Left kidney (tissue), 2 donors: Measurements from ENCODE around the gene AGMAT. TPM values are rescaled to one million over a fixed set of nuclear protein-coding genes. Genes with fewer than 3 reads are reported as not detected.
A peak's percentile ranks its signal among the peaks of the same experiment; 100 is the strongest.
"Not testable (repeated sequence)": the region's sequence is repeated elsewhere in the genome, so short reads cannot be mapped to it uniquely, and the experiment has no call there.

ENCODE experiments used
- DNase-seq: peaks from one replicate; pipeline ENCODE4 v3.0.0-alpha.2; 2013
- polyA plus RNA-seq: library from polyadenylated mRNA; unstranded; fragments of 120-200 nt; gene quantifications from one replicate; pipeline ENCODE4 v1.2.1, GENCODE V29; 2013; ENCODE audit not compliant: insufficient read length

The AGMAT gene
- polyA plus RNA-seq, 1 donor, result 35.3 TPM

GRCh38 chr1:15617173-15618076, 32.6 kb upstream of the AGMAT start, which contains the start of gene DDI2:
TSS of gene DDI2 (plus strand) at chr1:15617458. CDS start at chr1:15617671, 213 bp downstream.
- peak; percentile 98 for DNase-seq

- no peak for DNase-seq
Measured at GRCh38 chr1:15616373-15617172, 31.7 kb upstream of the AGMAT start.

- DNase-seq, result no peak
Measured at GRCh38 chr1:15610167-15610566, 25.3 kb upstream of the AGMAT start.

- DNase-seq, result no peak
Measured at GRCh38 chr1:15609631-15610030, 24.8 kb upstream of the AGMAT start.

- no peak for DNase-seq
Measured at GRCh38 chr1:15605398-15606383, 20.8 kb upstream of the AGMAT start.

- not testable (repeated sequence) for DNase-seq
Measured at GRCh38 chr1:15604400-15604799, 19.5 kb upstream of the AGMAT start.

GRCh38 chr1:15603966-15604282, 19.1 kb upstream of the AGMAT start:
- not testable (repeated sequence) for DNase-seq

- DNase-seq, result peak; percentile 96
Measured at GRCh38 chr1:15603050-15603965, 18.5 kb upstream of the AGMAT start.

- no peak for DNase-seq
Measured at GRCh38 chr1:15598436-15598835, 13.6 kb upstream of the AGMAT start.

GRCh38 chr1:15595809-15596617, 11.2 kb upstream of the AGMAT start:
- no peak for DNase-seq

GRCh38 chr1:15592285-15592684, 7.4 kb upstream of the AGMAT start:
- DNase-seq, result no peak

- DNase-seq, result no peak
Measured at GRCh38 chr1:15583016-15583706, 1.7 kb downstream of the AGMAT start.

- DNase-seq, result no peak
Measured at GRCh38 chr1:15579683-15580047, 5.2 kb downstream of the AGMAT start.

GRCh38 chr1:15578921-15579682, 5.7 kb downstream of the AGMAT start:
- no peak for DNase-seq

- DNase-seq, result no peak
Measured at GRCh38 chr1:15577691-15578090, 7.2 kb downstream of the AGMAT start.

- no peak for DNase-seq
Measured at GRCh38 chr1:15575549-15576150, 9.2 kb downstream of the AGMAT start.

GRCh38 chr1:15574741-15575140, 10.1 kb downstream of the AGMAT start:
- DNase-seq, result no peak

GRCh38 chr1:15573477-15573876, 11.4 kb downstream of the AGMAT start:
- no peak for DNase-seq
